HG03342 (cell line): ENCODE measurements around the gene ZNF555.
"Not testable (repeated sequence)": the region's sequence is repeated elsewhere in the genome, so short reads cannot be mapped to it uniquely, and the experiment has no call there.

Source experiments
- ATAC-seq: cut with Tn5 transposase; IDR thresholded peaks from one replicate; pipeline ENCODE4 v1.9.1; 2021; ENCODE audit warnings: mild to moderate bottlenecking, moderate library complexity; ENCODE audit not compliant: unreplicated experiment

Gene ZNF555

GRCh38 chr19:2806736-2807378, 34.4 kb upstream of the ZNF555 start:
- ATAC-seq = no peak

GRCh38 chr19:2807379-2808128, 33.7 kb upstream of the ZNF555 start:
- ATAC-seq = no peak

GRCh38 chr19:2808129-2808941, 32.9 kb upstream of the ZNF555 start:
- ATAC-seq = no peak

DNA sequence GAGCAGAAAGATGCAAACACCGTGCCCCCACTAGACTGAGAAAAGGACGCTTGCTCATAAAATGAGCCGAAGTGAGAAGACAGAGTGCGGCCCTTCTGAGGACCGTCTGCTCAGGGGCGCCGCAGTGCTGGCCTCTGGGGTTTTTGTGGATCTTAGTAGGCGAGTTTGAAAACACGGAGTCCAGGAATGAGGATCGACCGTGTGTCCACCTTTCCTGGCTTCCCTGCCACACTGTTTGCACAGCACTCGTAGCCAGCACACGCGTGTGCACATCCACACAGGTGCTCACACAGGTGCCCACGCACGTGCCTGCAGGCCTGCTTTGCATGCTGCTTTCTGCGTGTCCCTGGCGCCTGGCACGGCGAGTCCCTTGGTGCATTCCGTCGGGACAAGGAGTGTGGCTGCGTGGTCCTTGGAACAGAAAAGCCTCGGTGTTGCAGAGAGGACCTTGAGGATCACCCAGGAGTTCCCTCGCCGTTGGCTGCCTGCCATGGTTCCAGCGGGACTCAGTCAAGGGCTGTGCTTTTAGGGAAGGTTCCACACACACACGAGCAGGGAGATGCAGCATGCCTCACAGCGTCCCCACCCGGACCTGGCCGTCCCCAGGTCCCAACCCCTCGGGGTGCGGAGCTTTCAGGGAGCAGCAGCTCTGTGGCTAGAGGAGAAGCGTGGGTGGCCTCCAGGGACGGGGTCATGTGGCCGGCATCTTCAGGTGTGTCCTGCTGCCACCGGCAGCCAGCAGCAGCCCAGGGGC, 31.7 kb upstream of the ZNF555 start:
- no peak for ATAC-seq

DNA sequence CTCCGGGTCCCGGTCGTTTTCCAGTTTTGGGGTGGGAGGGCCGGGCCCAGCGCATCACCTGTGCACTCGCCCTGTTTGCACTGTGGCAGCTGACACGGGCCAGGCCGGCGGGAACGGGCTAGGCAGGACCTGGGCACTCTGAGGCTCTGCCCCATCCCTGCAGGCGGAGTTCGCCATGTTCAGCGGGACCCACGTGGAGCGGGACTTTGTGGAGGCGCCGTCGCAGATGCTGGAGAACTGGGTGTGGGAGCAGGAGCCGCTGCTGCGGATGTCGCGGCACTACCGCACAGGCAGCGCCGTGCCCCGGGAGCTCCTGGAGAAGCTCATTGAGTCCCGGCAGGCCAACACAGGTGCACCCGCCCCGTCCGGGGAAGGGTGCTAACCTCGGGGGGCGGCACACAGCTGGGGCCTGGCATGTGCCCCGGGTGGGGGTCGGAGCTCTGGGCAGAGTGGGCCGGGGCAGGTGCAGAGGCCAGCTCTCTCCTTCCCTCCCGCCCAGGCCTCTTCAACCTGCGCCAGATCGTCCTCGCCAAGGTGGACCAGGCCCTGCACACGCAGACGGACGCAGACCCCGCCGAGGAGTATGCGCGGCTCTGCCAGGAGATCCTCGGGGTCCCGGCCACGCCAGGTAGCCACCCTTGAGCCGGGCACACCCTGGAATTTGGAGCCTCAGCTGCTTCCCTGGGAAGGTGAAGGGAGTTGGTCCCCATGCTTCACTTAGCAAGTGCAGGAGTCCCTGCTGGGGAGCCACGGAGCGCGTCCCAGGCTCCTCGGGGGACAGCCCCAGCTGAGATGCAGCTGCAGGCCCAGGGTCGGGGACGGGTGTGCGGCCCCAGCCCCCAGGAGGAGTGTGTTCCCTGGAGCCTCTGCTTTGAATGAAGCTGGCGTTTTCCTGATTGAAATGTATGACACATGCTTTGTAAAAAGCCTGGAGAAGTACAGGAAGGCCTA, 30.9 kb upstream of the ZNF555 start:
- ATAC-seq = no peak

DNA sequence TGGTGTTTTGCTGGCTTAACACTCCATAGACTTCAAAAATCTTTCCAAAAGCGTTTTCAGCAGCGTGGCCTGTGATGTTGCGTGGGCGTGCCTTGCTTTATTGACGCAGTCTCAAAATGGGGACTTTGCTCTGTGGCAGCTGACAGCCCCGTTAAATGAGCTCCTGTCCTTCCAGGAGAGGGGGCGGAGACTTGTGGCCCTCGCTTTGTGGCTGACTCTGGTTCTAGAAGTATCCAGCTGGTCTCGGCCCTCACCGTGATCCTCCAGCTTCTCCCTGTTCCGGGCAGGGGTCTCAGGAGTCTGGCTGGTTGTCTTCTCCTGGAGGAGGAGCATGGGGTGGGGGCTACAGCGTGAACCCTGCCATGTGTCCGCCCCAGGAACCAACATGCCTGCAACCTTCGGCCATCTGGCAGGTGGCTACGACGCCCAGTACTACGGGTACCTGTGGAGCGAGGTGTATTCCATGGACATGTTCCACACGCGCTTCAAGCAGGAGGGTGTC, 30.0 kb upstream of the ZNF555 start:
- no peak for ATAC-seq

GRCh38 chr19:2811735-2812413, 29.4 kb upstream of the ZNF555 start:
- ATAC-seq = no peak

DNA sequence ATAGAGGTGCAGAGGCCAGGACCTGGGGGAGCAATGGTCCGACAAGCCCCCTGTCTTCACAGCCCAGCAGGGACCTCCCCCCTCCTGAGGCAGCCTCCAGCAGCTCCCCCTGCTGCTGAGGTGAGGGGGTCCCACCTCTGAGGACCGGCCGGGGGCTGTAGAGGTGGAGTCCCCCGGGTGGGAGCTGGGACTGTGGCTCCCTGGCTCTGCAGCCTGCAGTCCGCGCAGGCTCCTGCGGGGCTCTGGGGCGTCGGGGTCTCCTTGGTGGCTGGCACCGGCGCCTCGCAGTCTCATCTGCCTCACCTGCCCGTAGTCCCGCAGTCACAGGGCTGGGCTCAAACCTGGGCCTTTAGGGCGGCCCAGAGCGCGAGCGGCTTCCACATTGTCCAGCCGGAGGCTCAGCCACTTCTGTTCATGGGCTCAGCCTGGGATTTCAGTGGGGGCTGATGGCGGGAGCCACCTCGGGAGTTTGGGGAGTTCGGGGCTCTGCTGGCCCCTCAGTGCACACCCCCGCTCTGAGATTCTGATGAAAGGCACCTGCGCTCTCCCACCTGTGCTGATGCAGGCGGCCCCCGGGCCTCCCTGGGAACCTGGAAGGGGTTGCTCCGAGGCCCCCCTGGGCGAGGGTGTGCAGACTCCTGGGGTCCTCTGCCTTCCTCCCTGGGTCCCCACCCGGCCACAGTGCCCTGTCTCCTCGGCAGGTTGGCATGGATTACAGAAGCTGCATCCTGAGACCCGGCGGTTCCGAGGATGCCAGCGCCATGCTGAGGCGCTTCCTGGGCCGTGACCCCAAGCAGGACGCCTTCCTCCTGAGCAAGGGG, 28.7 kb upstream of the ZNF555 start:
- ATAC-seq = no peak

- ATAC-seq = no peak
Measured at GRCh38 chr19:2813235-2814160, 27.8 kb upstream of the ZNF555 start.

DNA sequence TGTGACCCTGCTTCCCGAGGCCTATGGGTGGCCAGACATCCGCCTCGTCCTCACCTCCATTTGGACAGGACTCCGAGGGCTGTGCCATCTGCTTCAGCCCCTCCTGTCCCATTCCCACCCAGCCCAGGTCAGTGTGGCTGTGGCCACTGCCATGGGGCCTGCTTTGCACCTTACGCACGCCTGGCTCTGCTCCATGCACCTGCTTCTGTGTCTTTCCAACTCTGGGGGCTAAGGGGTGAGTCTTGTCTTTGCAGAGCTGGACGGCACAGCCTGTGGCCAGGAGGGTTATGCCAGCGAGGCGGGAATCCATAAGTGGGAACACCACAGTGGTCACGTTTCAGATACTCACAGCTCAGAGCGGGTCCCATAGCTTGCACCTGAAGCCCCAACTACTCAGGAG, 26.8 kb upstream of the ZNF555 start:
- no peak for ATAC-seq

DNA sequence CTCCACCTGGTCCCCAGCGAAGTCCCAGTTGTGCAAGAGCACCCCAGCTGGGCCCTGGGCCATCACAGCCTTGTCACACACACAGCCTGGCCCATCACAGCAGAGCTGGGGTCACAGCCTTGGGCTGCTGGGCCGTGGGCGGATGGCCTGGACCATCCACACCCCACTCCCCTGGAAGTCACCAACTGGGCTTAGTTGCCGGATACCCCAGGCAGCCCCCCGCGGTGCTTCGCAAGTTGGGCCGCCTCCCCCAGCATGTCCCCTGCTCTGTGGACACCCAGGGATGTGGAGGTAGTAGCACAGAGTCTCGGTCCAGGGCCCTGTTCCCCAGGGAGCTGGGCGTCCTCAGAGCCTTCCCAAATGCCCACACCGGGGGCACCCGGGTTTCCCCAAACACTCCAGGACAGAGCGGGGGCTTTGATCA, 26.1 kb upstream of the ZNF555 start:
- ATAC-seq = no peak

- no peak for ATAC-seq
Measured at GRCh38 chr19:2815923-2816322, 25.4 kb upstream of the ZNF555 start.

- ATAC-seq = no peak
Measured at GRCh38 chr19:2816641-2817040, 24.6 kb upstream of the ZNF555 start.

DNA sequence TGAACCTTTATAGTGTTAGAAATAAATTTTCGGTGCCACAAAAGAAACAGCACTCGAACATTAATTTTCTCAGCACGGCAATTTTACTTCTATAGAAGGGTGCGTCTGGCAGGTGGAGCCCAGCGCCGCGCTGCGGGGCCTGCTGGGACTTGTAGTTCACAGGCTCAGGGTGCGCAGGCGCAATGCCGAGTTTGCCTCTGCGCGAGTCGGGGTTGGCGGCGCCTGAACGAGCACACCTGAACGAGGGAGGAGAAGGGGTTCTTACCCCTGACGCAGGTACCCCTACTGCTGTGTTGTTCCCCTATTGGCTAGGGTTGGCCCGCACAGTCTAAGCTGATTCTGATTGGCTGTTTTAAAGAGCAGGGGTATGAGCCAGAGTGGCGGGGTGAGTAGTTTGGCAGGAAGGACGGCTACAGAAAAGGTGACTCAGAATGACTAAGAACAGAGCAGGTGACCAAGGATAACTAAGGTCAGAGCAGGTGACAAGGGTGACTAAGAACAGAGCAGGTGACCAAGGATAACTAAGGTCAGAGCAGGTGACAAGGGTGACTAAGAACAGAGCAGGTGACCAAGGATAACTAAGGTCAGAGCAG, 23.9 kb upstream of the ZNF555 start:
- not testable (repeated sequence) for ATAC-seq

DNA sequence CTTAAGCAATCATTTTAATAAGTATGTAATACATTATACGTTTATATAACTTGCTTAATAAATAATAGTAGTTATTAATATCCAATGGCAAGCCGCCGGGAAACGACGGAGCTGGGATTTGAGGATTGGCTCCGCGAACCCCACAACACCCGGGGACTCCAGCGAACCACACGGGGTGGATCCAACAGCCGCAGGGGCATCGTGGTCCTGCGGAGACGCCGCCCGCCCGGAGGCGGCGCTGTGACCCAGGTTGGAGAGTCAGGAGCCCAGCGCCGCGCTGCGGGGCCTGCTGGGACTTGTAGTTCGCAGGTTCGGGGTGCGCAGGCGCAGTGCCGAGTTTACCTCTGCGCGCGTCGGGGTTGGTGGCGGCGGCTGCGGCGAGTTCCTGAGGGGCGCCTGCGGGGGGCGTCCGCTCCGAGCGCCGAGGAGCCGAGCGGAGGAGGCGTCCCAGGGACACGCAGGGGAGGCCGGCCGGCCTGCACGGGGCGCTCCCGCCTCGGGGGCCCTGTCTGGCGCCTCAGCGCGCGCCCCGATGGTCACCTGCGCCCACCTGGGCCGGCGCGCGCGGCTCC, 21.6 kb upstream of the ZNF555 start, which contains the start of gene ZNF554:
ZNF554 (plus strand) TSS at position 329 of the 572 bp plus-strand sequence; CDS start at position 533, 204 bp downstream.
- ATAC-seq = peak; percentile 89

GRCh38 chr19:2820112-2820702, 21.1 kb upstream of the ZNF555 start:
- no peak for ATAC-seq
